ENCODE results near the gene RNF7.

Gene RNF7

DNA sequence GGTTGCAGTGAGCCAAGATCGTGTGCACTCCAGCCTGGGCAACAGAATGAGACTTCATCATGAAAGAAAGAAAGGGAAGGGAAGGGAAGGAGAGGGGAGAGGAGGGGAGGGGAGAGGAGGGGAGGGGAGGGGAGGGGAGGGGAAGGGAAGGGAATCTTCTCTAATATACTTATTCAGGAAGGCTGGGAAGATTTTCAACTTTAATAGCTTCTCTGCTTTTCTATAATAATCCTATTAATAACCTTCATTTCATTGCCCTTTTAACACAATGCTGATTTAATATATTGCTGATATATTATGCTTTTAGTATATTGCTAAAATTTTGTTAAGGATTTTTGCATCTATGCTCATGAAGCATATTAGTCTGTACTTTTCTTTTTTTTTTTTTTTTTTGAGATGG lies 23.4 kb upstream of the RNF7 start:
- no peaks in the 10 kb centered on the region for H3K9me3 ChIP-seq (ENCODE audit: severe bottlenecking)
- no peak for DNase-seq
- H3K27me3 ChIP-seq (ENCODE audit: insufficient read depth, low read depth, severe bottlenecking) = no peaks in the 10 kb centered on the region
- TF ChIP-seq, protein P1, sequence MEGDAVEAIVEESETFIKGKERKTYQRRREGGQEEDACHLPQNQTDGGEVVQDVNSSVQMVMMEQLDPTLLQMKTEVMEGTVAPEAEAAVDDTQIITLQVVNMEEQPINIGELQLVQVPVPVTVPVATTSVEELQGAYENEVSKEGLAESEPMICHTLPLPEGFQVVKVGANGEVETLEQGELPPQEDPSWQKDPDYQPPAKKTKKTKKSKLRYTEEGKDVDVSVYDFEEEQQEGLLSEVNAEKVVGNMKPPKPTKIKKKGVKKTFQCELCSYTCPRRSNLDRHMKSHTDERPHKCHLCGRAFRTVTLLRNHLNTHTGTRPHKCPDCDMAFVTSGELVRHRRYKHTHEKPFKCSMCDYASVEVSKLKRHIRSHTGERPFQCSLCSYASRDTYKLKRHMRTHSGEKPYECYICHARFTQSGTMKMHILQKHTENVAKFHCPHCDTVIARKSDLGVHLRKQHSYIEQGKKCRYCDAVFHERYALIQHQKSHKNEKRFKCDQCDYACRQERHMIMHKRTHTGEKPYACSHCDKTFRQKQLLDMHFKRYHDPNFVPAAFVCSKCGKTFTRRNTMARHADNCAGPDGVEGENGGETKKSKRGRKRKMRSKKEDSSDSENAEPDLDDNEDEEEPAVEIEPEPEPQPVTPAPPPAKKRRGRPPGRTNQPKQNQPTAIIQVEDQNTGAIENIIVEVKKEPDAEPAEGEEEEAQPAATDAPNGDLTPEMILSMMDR (IDR thresholded peaks at IDR 0.05; ENCODE audit: low read depth, low read length) = no peak
- no peak overlapping the region for H3K27ac ChIP-seq
- no peaks in the 10 kb centered on the region for H3K36me3 ChIP-seq
- no peak overlapping the region for H3K4me3 ChIP-seq (ENCODE audit: low read depth, low read length)

DNA sequence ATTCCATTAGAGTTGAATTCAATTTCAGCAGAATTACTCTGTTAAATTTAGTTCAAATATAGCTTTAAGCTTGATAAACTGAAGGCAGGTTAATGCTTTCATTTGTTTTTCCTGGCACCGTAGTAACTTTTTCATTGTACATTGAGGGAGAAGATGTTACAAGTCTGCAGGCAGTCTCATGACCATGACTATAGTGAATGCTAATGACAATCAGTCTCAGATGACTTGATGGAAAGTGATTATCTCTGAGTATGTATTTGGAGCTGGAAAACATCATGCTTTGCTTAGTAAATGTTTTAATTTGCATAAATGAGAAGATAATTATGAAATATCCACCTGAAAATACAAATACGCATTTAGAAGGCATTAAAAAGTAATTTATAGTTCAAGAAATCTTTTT lies 16.0 kb upstream of the RNF7 start:
- Histone ChIP-seq H3K9me3 (ENCODE audit: severe bottlenecking) (no peaks in the 10 kb centered on the region), H3K27ac (no peak overlapping the region), H3K36me3 (no peaks in the 10 kb centered on the region), H3K4me3 (ENCODE audit: low read depth, low read length) (no peak overlapping the region), H3K27me3 (ENCODE audit: insufficient read depth, low read depth, severe bottlenecking) (no peaks in the 10 kb centered on the region)
- DNase-seq = no peak
- TF ChIP-seq, protein P1 (IDR thresholded peaks at IDR 0.05; ENCODE audit: low read depth, low read length) = no peak

DNA sequence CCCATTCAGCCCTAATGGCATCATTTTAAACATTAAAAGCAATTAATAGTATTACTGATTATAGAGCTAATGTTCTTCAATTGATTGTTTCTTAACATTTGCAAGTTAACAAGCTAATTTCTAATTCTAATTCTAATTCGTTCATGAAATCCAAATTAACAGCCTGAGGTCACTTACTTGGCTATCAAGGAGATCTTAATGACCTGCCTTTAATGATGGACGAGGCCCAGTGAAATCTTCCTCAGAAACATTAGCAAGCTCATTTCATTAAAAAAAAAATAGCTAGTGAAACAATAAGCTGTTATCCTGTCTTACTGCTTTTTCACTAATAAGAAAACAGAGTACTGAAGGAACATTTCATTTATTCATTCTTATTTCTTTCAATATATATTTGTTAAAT lies 15.4 kb upstream of the RNF7 start:
- no peak for DNase-seq
- Histone ChIP-seq H3K27ac (no peak overlapping the region), H3K9me3 (ENCODE audit: severe bottlenecking) (no peaks in the 10 kb centered on the region), H3K36me3 (no peaks in the 10 kb centered on the region), H3K4me3 (ENCODE audit: low read depth, low read length) (no peak overlapping the region), H3K27me3 (ENCODE audit: insufficient read depth, low read depth, severe bottlenecking) (no peaks in the 10 kb centered on the region)
- TF ChIP-seq, protein P1 (IDR thresholded peaks at IDR 0.05; ENCODE audit: low read depth, low read length) = no peak

DNA sequence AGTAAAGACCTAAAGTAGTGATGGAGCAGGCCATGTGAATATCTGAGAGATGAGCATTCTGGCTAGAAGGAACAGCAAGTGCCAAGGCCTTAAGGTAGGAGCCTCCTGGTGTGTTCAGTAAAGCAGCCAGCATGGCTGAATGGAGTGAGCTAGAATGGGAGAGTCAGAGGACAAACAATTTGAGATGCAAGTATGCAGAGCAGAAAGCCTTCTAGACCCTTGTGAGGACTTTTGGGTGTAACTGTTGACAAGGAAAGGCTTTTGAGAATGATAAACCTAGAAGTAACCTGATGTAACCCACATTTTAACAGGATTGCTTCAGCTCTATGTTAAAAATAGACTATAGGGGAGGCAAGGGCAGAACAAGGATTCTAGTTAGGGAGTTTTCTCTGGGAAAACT lies 14.8 kb upstream of the RNF7 start:
- Histone ChIP-seq H3K36me3 (no peaks in the 10 kb centered on the region), H3K27me3 (ENCODE audit: insufficient read depth, low read depth, severe bottlenecking) (no peaks in the 10 kb centered on the region), H3K4me3 (ENCODE audit: low read depth, low read length) (no peak overlapping the region), H3K9me3 (ENCODE audit: severe bottlenecking) (no peaks in the 10 kb centered on the region), H3K27ac (no peak overlapping the region)
- no peak for DNase-seq
- TF ChIP-seq, protein P1 (IDR thresholded peaks at IDR 0.05; ENCODE audit: low read depth, low read length) = no peak

DNA sequence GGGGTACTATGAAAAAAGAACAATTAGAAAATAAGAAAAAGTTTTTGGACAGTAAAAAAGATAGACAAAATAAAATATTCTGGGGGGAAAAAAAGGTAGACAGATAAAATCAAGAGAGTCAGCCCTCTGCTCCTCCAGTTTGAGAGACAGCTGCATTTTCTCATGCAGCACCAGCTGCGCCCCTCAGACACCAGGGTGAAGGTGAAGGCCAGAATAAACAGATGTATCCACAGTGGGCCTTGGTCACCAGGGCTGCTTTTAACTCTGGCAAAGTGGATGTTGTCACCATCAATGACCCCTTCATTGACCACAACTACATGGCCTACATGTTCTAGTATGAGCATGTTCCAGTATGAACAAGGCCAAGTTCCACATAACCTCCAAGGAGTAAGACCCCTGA lies 13.9 kb upstream of the RNF7 start:
- Histone ChIP-seq H3K4me3 (ENCODE audit: low read depth, low read length) (no peak overlapping the region), H3K27ac (no peak overlapping the region), H3K9me3 (ENCODE audit: severe bottlenecking) (no peaks in the 10 kb centered on the region), H3K27me3 (ENCODE audit: insufficient read depth, low read depth, severe bottlenecking) (no peaks in the 10 kb centered on the region), H3K36me3 (no peaks in the 10 kb centered on the region)
- DNase-seq = no peak
- TF ChIP-seq, protein P1 (IDR thresholded peaks at IDR 0.05; ENCODE audit: low read depth, low read length) = no peak

DNA sequence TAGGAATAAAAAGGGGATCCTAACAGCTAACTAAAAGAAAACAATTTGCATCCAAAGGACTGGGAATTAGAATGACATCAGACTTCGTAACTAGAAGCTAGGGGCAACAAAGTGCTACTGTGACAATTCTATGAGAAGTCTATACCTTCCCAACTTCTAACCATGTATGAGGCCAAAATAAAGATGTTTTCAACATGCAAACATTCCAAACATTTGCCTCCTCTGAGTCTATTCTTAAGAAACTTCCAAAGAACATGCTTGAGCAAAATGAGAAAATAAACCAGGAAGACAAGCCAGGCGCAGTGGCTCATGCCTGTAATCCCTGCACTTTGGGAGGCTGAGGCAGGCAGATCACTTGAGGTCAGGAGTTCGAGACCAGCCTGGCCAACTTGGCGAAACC lies 13.1 kb upstream of the RNF7 start:
- H3K27me3 ChIP-seq (ENCODE audit: insufficient read depth, low read depth, severe bottlenecking) = no peaks in the 10 kb centered on the region
- H3K9me3 ChIP-seq (ENCODE audit: severe bottlenecking) = no peaks in the 10 kb centered on the region
- TF ChIP-seq, protein P1 (IDR thresholded peaks at IDR 0.05; ENCODE audit: low read depth, low read length) = no peak
- H3K27ac ChIP-seq = no peak overlapping the region
- H3K4me3 ChIP-seq (ENCODE audit: low read depth, low read length) = no peak overlapping the region
- no peaks in the 10 kb centered on the region for H3K36me3 ChIP-seq
- DNase-seq = no peak

All from WERI-Rb-1 (cell line).